Chondrocyte (in vitro differentiated cells): ENCODE results near the gene MAN1B1. TPM values are rescaled to one million over a fixed set of nuclear protein-coding genes. Genes with fewer than 3 reads are reported as not detected.
A peak's percentile ranks its signal among the peaks of the same experiment; 100 is the strongest.

Experiments
- DNase-seq: peaks from one replicate; pipeline ENCODE4 v3.0.0; 2021; ENCODE audit warnings: mixed read lengths, low spot score
- H3K27ac Mint-ChIP-seq: one replicate; pipeline ENCODE4 v1.8.0; 2021; ENCODE audit warnings: mild to moderate bottlenecking, moderate library complexity, mixed read lengths; ENCODE audit not compliant: unreplicated experiment
- H3K27me3 Mint-ChIP-seq: 2 replicates; pipeline ENCODE4 v1.8.0; 2021; ENCODE audit warnings: low read depth, mixed read lengths
- H3K36me3 Mint-ChIP-seq: 2 replicates; pipeline ENCODE4 v1.8.0; 2021; ENCODE audit warnings: low read depth, mixed read lengths
- H3K4me1 Mint-ChIP-seq: 2 replicates; pipeline ENCODE4 v1.8.0; 2021; ENCODE audit warnings: low read depth, mild to moderate bottlenecking, mixed read lengths
- H3K4me3 Mint-ChIP-seq: one replicate; pipeline ENCODE4 v1.8.0; 2021; ENCODE audit warnings: mild to moderate bottlenecking, moderate library complexity, mixed read lengths; ENCODE audit not compliant: unreplicated experiment
- H3K9me3 Mint-ChIP-seq: 2 replicates; pipeline ENCODE4 v1.8.0; 2021; ENCODE audit warnings: low read depth, mixed read lengths
- total RNA-seq: library from RNA; stranded (reverse); gene quantifications from 3 replicates; pipeline ENCODE4 v1.2.1, GENCODE V29; 2021
- TF ChIP-seq, protein P1 (sequence below): fragments of 200-600 bp; sonication (generic); IDR thresholded peaks from 2 replicates; pipeline ENCODE4 v1.5.0; 2021; ENCODE audit warnings: antibody characterized with exemption, mild to moderate bottlenecking, moderate library complexity

The MAN1B1 gene
- total RNA-seq, 1 donor from 2014 or later: 117 TPM

DNA sequence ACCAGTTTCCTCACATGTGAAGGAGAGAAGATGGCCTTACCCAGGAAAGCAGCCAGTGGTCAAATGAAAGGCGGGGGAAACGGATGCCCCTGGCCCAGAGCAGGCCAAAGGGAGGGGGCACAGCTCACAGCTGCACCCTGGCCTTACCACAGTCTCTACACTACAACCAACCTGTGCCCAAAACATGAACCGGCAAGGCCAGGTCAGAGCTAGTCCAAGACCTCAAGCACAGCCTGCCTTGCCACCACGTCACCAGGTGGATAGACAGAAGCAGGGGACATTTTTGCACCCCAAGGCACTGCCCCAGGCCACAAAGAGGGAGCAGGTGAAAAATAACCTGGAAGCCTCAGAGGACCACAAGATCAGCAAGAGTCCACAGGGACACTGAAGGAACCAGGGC is 56.7 kb downstream of the MAN1B1 start:
- no peaks in the 10 kb centered on the region for H3K4me1 Mint-ChIP-seq
- DNase-seq: peak; percentile 65

DNA sequence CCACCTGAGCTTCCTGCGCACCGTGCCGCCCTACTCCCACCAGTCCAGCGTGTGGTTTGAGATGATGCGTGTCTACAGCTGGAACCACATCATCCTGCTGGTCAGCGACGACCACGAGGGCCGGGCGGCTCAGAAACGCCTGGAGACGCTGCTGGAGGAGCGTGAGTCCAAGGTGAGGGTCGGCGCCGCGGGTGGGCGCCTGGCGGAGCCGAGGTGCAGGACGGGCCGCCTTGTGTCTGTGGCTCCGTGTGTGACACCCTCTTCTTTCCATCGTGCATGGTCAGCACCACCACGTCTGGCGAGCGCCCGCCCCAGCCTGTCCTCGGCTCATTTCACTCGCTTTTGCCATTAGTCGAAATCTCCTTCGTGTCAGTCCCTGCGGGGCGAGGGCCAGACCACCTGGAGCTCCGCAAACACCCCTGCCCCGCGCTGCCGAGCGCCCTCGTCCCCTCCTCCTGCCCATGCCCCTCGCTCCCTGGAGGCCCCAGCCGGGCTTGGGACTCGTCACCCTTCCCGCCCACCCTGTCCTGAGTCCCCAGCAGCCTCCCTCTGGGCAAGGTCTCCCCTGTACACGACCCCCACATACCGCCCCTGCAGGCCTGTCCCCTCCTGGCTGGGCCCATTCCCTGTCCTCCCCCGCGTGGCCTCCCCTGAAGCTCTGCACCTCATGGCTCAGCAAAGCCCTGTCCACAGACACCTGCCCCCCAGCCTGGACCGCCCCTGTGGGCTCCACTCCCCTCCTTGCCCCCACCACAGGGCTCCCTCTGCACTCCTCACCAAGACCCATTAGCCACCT is 59.1 kb downstream of the MAN1B1 start:
- Mint-ChIP-seq H3K4me3 (no peak overlapping the region), H3K27me3 (peaks cover 22% of the 10 kb centered on the region), H3K4me1 (no peaks in the 10 kb centered on the region), H3K27ac (no peak overlapping the region), H3K36me3 (no peaks in the 10 kb centered on the region), H3K9me3 (no peaks in the 10 kb centered on the region)
- TF ChIP-seq, protein P1, sequence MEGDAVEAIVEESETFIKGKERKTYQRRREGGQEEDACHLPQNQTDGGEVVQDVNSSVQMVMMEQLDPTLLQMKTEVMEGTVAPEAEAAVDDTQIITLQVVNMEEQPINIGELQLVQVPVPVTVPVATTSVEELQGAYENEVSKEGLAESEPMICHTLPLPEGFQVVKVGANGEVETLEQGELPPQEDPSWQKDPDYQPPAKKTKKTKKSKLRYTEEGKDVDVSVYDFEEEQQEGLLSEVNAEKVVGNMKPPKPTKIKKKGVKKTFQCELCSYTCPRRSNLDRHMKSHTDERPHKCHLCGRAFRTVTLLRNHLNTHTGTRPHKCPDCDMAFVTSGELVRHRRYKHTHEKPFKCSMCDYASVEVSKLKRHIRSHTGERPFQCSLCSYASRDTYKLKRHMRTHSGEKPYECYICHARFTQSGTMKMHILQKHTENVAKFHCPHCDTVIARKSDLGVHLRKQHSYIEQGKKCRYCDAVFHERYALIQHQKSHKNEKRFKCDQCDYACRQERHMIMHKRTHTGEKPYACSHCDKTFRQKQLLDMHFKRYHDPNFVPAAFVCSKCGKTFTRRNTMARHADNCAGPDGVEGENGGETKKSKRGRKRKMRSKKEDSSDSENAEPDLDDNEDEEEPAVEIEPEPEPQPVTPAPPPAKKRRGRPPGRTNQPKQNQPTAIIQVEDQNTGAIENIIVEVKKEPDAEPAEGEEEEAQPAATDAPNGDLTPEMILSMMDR: no peak
- peak; percentile 93 for DNase-seq

More for the DNA sequence above, 56.7 kb downstream of the MAN1B1 start:
- Mint-ChIP-seq H3K4me3 (no peak overlapping the region), H3K36me3 (no peaks in the 10 kb centered on the region), H3K27me3 (peaks cover 36% of the 10 kb centered on the region), H3K9me3 (no peaks in the 10 kb centered on the region), H3K27ac (no peak overlapping the region)
- TF ChIP-seq, protein P1: no peak

DNA sequence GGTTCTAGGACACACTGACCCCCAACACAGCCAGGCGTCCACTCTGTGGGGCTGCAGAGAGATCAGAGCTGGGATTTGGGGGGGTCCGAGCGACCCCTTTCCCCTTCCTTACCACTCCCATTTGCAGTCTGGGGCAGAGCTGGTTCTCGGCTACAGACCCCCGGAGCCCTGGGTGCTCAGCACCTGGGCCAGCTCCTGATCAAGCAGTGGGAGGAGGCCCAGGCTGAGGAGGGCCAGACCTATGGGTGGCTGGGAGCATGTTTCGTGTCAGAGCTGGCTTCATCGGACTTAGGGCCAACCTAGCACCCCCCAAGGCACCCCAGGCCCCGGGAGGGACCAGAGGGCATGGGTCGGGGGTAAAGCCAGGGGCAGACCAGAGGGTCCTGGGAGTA is 59.7 kb downstream of the MAN1B1 start:
- H3K9me3 Mint-ChIP-seq: no peaks in the 10 kb centered on the region
- TF ChIP-seq, protein P1: no peak
- H3K27me3 Mint-ChIP-seq: peaks cover 20% of the 10 kb centered on the region
- no peaks in the 10 kb centered on the region for H3K4me1 Mint-ChIP-seq
- H3K36me3 Mint-ChIP-seq: no peaks in the 10 kb centered on the region
- no peak overlapping the region for H3K4me3 Mint-ChIP-seq
- DNase-seq: peak; percentile 66
- H3K27ac Mint-ChIP-seq: no peak overlapping the region

DNA sequence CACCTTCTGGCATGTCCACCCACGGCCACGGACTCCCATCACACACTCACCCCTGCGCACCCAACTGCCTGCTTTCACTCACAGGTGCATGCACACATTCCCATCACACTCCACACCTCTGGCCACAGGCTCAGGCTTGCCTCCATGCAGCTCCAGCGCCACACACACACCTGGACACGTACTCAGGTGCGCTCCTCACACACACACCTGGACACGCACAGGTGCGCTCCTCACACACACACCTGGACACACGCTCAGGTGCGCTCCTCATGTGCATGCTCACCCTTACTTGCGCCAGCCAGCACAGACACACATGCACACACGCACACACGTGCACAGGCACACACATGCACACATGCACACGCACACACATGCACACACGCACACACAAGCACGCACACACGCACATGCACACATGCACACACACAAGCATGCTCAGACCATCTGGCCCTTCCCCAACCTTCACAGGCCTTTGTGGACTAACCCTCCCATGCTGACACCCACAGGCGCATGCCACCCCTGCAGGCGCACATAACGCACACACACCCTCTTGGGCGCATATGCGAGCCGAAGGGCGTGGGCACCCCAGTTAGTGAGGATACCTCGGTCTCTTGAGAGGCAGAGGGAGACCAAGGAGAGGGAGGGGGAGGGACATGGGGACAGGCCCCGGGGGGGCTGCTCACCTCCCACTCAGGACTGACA is 60.5 kb downstream of the MAN1B1 start:
- H3K36me3 Mint-ChIP-seq: no peaks in the 10 kb centered on the region
- no peaks in the 10 kb centered on the region for H3K9me3 Mint-ChIP-seq
- TF ChIP-seq, protein P1: no peak
- H3K27me3 Mint-ChIP-seq: peaks cover 15% of the 10 kb centered on the region
- H3K4me3 Mint-ChIP-seq: no peak overlapping the region
- H3K27ac Mint-ChIP-seq: no peak overlapping the region
- DNase-seq: peak; percentile 75
- H3K4me1 Mint-ChIP-seq: no peaks in the 10 kb centered on the region

DNA sequence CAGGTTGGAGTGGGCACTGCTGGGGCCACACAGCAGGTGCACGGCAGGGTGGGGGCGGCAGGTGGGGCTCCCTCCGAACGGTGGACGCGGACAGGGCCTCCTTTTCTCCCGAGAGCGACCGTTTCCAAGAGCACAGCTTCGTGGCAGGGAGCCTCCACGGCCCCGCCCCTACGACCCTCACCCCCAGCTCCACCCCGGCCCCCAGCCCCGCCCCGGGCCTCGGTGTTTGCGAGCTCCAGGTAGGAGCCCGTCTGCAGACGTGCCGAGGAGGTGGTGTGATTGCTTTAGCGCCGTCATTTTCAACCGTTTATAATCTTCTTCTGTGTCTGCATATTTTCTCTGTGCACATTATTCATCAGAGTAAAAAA is 61.0 kb downstream of the MAN1B1 start:
- TF ChIP-seq, protein P1: no peak
- Mint-ChIP-seq H3K4me1 (no peaks in the 10 kb centered on the region), H3K4me3 (no peak overlapping the region), H3K27ac (no peak overlapping the region), H3K27me3 (peaks cover 13% of the 10 kb centered on the region), H3K9me3 (no peaks in the 10 kb centered on the region), H3K36me3 (no peaks in the 10 kb centered on the region)
- no peak for DNase-seq
